AG04449 (cell line): Measurements from ENCODE around the gene CXCL8.

Experiments
- CTCF ChIA-PET: fragments of 350-600 bp; formaldehyde crosslinking; extraction: SDS; loops from one replicate; lab custom pipeline; 2021; ENCODE audit warnings: antibody characterized with exemption; lab: Yijun Ruan, JAX
- POLR2A ChIA-PET: fragments of 400-600, 350-600 bp; formaldehyde crosslinking; extraction: SDS; loops from one replicate; lab custom pipeline; 2020; ENCODE audit warnings: antibody characterized with exemption, inconsistent platforms; lab: Yijun Ruan, JAX
- DNase-seq: peaks from one replicate; pipeline ENCODE4 v3.0.0-alpha.2; 2010; ENCODE audit warnings: low read depth, low spot score
- H3K4me3 ChIP-seq: 2 replicates; pipeline ENCODE4 v1.5.1; 2011; ENCODE audit warnings: low read depth, mild to moderate bottlenecking, control low read depth, low read length
- TF ChIP-seq, protein P1 (sequence below): IDR thresholded peaks from one replicate; pipeline ENCODE4 v1.5.1; 2011; ENCODE audit warnings: mild to moderate bottlenecking, moderate library complexity, low read length, control low read depth, inconsistent platforms; ENCODE audit not compliant: insufficient read depth; ENCODE audit errors: missing control alignments

CXCL8 gene

DNA sequence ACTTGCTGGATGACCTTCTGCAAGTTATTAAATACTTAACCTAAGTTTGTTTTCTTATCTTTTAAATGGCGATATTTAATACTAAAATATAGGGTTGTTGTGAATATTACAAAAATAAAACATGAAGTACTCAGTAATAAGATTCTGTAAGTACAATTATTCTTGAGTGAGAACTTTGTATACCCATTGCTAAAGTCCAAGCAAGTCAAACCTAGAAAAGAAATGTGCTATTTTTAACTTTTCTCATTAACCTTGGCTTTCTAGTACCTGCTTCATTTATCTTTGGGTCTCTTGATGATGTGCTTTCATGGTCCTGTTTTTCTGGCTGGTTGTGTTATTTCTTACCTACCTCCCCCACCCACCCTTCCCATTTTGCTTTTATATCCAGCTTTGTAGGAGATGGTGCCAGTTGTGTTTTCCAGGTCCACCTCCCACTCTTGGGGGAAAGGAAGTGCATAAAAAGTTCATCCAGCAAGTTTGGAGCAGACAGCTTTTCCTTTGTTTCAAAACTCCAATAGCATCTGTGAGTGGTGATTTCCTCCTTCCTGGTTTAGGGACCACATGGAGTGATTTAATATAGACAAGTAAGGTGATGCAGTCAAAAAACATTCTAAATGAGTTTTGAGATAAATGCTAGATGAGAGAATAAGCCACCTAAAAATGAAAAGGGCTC is 7.5 kb upstream of the CXCL8 start:
- H3K4me3 ChIP-seq, result no peak overlapping the region
- ChIA-PET CTCF (no interaction called here), POLR2A (no interaction called here)
- TF ChIP-seq, protein P1, sequence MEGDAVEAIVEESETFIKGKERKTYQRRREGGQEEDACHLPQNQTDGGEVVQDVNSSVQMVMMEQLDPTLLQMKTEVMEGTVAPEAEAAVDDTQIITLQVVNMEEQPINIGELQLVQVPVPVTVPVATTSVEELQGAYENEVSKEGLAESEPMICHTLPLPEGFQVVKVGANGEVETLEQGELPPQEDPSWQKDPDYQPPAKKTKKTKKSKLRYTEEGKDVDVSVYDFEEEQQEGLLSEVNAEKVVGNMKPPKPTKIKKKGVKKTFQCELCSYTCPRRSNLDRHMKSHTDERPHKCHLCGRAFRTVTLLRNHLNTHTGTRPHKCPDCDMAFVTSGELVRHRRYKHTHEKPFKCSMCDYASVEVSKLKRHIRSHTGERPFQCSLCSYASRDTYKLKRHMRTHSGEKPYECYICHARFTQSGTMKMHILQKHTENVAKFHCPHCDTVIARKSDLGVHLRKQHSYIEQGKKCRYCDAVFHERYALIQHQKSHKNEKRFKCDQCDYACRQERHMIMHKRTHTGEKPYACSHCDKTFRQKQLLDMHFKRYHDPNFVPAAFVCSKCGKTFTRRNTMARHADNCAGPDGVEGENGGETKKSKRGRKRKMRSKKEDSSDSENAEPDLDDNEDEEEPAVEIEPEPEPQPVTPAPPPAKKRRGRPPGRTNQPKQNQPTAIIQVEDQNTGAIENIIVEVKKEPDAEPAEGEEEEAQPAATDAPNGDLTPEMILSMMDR, result no peak
- no peak for DNase-seq

DNA sequence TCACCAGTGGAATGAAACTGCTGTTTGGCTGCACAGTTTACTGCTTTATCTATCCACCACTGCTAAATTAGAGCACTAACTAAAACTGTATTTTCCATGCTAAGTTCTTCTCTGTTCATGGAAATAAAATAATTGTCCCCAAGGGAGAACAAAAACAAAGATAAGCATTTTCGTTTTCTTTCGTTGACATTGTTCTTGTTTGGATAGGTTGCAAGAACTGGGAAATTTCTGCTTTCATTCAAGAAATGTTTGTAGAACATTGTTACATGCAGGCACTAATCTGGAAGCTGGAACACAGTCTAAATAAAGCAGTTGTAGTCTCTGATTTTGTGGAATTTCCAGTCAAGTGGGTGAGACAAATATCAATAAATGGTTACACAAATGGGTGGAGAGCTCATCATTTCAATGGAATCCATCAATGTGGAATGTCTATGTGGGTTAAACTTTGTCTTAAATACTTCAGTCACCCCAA is 5.8 kb upstream of the CXCL8 start:
- CTCF ChIA-PET, result interaction anchor here (1.0 kb wide), 1 partner anchor 13 kb away, joined by 3 read pairs; no protein-coding TSS in a partner anchor

DNA sequence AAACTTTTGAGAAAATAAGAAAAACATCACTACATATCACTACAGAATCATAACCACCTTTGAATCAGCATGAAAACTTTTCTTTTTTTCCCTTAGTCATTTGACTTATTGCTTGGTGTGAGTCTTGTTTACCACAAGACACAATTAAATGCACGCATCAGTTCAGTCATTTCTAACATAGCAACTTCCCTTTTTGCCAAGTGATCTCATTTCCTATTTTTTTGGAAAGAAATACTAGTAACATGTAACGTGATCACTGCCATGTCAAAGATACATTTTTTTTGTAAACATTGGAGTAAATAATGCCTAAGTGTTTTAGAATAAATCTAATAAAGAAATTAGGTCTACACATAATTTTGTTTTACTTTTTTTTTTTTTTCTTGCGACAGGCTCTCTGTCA is 5.1 kb upstream of the CXCL8 start:
- POLR2A ChIA-PET, result interaction anchor here (0.9 to 1.0 kb wide), 2 partner anchors 8 to 182 kb away, joined by 3 to 4 read pairs; no protein-coding TSS in a partner anchor
- no peak overlapping the region for H3K4me3 ChIP-seq
- CTCF ChIA-PET, result interaction anchor here (1.0 to 1.2 kb wide), 2 partner anchors 9 to 14 kb away, joined by 3 read pairs; no protein-coding TSS in a partner anchor
- DNase-seq, result no peak
- TF ChIP-seq, protein P1, result no peak

More for the DNA sequence above, 5.8 kb upstream of the CXCL8 start:
- TF ChIP-seq, protein P1, result no peak
- DNase-seq, result no peak
- no peak overlapping the region for H3K4me3 ChIP-seq
- POLR2A ChIA-PET, result interaction anchor here (0.9 to 1.0 kb wide), 2 partner anchors 8 to 183 kb away, joined by 3 to 4 read pairs; no protein-coding TSS in a partner anchor

DNA sequence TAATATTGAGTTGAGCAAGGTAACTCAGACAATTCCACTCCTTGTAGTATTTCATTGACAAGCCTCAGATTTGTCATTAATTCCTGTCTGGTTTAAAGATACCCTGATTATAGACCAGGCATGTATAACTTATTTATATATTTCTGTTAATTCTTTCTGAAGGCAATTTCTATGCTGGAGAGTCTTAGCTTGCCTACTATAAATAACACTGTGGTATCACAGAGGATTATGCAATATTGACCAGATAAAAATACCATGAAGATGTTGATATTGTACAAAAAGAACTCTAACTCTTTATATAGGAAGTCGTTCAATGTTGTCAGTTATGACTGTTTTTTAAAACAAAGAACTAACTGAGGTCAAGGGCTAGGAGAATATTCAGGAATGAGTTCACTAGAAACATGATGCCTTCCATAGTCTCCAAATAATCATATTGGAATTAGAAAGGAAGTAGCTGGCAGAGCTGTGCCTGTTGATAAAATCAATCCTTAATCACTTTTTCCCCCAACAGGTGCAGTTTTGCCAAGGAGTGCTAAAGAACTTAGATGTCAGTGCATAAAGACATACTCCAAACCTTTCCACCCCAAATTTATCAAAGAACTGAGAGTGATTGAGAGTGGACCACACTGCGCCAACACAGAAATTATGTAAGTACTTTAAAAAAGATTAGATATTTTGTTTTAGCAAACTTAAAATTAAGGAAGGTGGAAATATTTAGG is 821 bp downstream of the CXCL8 start:
- ChIA-PET CTCF (interaction anchor here (1.4 to 4.8 kb wide), 3 partner anchors 11 to 15 kb away, joined by 3 to 40 read pairs (median 4); no protein-coding TSS in a partner anchor), POLR2A (no interaction called here)
- TF ChIP-seq, protein P1, result no peak
- DNase-seq, result no peak
- no peak overlapping the region for H3K4me3 ChIP-seq

DNA sequence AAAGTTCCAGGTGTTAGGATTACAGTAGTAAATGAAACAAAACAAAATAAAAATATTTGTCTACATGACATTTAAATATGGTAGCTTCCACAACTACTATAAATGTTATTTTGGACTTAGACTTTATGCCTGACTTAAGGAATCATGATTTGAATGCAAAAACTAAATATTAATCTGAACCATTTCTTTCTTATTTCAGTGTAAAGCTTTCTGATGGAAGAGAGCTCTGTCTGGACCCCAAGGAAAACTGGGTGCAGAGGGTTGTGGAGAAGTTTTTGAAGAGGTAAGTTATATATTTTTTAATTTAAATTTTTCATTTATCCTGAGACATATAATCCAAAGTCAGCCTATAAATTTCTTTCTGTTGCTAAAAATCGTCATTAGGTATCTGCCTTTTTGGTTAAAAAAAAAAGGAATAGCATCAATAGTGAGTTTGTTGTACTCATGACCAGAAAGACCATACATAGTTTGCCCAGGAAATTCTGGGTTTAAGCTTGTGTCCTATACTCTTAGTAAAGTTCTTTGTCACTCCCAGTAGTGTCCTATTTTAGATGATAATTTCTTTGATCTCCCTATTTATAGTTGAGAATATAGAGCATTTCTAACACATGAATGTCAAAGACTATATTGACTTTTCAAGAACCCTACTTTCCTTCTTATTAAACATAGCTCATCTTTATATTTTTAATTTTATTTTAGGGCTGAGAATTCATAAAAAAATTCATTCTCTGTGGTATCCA is 1.6 kb downstream of the CXCL8 start:
- H3K4me3 ChIP-seq, result no peak overlapping the region
- ChIA-PET POLR2A (no interaction called here), CTCF (interaction anchor here (1.0 to 4.8 kb wide), 4 partner anchors 11 to 14 kb away, joined by 3 to 40 read pairs (median 4); no protein-coding TSS in a partner anchor)
- TF ChIP-seq, protein P1, result no peak
- no peak for DNase-seq
